D721Med (cell line): ENCODE results near the gene MOB3A.

Experiments
- DNase-seq: peaks from one replicate; pipeline ENCODE4 v3.0.0; 2011; ENCODE audit warnings: low spot score; ENCODE audit not compliant: insufficient read length
- FAIRE-seq: peaks from 2 replicates; lab custom pipeline; 2011; peaks lifted over from hg19 to GRCh38; lab: Jason Lieb, UNC
- TF ChIP-seq, protein P1 (sequence below): IDR thresholded peaks from 2 replicates; pipeline ENCODE4 v1.5.1; 2012; ENCODE audit warnings: mild to moderate bottlenecking, control low read depth; ENCODE audit not compliant: insufficient read depth; ENCODE audit errors: missing control alignments

The MOB3A gene

DNA sequence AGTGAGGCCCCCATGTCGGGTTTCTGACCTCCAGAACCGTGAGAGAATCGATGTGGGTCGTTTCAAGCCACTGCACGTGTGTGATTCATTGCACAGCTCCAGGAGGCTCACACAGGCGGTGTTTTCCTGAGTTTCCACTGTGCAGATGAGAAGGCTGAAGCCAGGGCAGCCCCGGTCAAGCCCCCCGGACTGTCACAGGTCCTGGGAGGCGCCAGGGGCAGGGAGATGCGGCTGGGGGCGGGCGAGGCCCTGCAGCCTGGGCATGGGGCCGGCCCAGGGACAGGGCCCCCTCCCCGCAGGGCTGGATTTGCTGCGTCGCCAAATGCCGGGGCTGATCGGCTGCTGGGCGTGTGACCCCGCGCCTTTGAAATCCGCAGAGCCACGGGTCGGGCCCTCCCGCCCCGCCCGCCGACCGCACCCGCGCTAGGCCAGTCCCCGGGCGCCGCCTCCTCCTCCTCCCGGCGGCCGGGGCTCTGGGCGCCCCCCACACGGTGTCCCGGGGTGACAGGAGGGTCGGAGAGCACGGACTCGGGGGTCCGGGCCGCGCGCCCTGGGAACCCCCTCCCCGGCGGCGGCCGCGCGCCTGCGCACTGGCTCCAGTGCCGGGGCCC, 35.1 kb downstream of the MOB3A start:
- FAIRE-seq (no peak), DNase-seq (no peak)
- TF ChIP-seq, protein P1, sequence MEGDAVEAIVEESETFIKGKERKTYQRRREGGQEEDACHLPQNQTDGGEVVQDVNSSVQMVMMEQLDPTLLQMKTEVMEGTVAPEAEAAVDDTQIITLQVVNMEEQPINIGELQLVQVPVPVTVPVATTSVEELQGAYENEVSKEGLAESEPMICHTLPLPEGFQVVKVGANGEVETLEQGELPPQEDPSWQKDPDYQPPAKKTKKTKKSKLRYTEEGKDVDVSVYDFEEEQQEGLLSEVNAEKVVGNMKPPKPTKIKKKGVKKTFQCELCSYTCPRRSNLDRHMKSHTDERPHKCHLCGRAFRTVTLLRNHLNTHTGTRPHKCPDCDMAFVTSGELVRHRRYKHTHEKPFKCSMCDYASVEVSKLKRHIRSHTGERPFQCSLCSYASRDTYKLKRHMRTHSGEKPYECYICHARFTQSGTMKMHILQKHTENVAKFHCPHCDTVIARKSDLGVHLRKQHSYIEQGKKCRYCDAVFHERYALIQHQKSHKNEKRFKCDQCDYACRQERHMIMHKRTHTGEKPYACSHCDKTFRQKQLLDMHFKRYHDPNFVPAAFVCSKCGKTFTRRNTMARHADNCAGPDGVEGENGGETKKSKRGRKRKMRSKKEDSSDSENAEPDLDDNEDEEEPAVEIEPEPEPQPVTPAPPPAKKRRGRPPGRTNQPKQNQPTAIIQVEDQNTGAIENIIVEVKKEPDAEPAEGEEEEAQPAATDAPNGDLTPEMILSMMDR, result no peak

DNA sequence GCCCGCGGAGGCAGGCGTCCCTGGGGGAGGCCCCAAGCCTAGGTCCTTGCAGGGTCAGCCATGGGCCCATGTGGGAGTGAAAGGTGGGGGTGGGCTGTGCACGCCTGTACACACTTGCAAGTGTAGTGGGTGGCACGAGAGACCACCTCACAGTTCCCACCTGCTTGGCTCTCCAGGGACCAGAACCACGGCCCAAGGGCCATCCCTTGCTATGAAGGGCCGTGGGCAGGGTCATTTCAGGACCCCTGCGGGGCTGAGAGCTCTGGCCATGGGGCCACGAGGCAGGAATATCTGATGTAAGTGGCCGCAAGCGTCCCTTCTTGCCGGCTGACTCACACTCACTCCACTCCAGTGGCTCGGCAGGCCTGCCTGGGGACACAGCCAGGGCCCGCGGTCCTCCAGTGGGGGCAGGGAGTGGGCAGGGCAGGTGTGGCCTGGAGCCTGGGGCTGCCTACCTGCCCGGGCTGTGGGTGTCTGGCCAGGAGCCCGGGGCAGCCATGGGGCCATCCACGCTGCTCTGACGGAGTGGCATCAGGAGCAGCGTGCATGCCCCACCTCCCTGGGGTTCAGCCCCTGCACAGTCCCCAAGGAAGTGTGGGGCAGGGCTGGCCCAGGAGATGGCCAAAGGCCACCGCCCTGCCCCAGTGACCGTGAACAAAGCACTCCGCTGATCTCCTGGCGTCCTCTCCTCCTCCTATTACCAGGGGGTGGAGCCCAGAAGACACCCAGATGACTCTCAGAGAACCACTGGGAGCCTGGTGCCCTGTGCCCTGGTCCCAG, 36.5 kb downstream of the MOB3A start:
- no peak for DNase-seq
- TF ChIP-seq, protein P1, result no peak
- FAIRE-seq, result no peak

DNA sequence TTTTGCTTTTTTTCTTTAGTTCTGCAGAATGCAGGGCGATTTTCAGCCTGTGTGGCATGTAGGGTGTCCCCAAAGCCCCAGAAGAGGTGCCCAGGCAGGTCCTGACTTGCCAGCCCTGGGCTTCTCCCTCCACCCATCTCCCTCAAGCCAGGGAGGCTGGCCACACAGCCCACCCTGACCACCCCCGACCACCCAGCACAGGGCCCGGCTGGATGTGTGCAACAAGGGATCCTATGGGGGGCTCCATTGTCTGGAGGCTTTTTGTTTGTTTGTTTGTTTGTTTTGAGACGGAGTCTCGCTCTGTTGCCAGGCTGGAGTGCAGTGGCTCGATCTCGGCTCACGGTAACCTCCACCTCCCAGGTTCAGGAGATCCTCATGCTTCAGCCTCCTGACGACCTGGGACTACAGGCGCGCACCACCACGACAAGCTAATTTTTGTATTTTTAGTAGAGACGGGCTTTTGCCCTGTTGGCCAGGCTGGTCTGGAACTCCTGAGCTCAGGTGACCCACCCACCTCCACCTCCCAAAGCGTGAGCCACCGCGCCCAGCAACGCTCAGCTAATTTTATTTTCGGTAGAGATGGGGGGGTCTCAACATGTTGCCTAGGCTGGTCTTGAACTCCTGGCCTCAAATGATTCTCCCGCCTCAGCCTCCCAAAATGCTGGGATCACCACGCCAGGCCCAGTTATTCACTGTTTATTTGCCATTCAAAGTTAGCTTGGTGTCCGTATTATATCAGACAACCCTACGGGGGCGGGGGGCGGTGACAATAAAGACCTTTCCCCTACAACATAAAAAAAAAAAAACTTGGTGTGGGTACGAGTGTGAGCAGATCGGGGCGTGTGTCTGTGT, 37.3 kb downstream of the MOB3A start:
- no peak for FAIRE-seq
- TF ChIP-seq, protein P1, result no peak
- DNase-seq, result no peak

DNA sequence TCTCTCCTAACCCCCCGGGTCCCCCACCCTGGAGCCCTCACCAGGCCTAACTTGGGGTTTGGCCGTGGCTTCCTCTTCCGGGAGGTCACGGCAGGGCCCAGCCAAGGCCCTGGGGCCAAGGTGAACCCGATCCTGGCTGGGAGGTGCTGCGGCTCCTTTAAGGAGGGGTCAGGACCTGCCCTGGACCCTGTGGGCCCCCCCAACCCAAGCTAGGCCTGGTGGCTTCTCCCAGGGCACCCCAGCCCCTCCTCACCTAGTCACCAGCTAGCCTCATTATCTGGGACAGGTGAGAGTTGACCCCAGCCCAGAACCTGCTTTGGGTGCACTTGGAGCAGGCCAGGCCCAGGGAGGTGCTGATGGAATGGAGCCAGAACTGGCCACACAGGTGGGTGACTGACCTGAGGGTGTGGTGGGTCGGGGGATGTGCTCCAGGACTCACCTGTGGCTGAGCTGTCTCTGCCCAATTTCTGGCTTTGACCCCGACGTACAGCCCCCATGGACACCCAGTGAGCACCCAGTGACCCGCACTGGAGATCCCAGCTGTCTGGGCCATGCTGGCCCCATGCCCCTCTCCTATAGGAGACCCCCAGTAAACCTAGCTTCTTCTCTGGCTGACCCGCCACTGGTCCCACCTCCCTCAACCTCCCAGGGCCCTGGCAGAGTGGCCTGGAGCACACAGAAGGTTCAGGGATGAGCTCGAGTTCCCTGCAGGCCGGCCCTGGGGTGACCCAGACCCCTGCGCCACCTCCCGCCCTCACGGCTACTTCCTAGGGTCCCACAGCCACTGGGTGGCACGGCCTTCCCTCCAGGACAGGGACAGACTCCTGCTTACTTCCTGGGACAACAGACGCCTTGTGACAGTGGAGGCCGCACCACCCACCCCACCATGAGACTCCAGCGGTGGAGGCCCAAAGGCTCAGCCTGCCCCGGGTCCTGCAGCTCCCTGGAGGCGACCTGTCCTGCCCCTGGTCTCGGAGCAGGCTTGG, 38.3 kb downstream of the MOB3A start:
- DNase-seq, result no peak
- no peak for FAIRE-seq
- TF ChIP-seq, protein P1, result no peak

DNA sequence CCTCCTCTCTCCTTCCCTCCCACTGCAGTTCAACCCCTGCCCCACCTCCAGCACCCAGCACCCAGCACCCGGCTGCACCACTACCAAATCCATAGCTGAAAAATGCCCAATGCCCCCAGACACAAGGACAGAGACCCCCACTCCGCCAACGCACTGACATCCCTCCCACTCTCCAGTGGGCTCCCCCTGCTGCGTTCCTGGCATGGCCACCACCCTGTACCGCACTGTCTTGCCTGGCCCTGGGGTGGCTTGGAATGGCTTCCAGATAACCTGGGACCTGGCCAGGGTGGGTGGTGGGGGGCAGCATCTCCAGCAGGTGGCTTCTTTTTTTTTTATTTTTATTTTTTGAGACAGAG, 39.3 kb downstream of the MOB3A start:
- TF ChIP-seq, protein P1, result no peak
- no peak for DNase-seq
- no peak for FAIRE-seq
